Cardiac fibroblast (primary cell): Measurements from ENCODE around the gene REPS2.

Source experiments
- DNase-seq, 2 donors: peaks; one replicate each; pipeline versions ENCODE4 v3.0.0 to v3.0.0-alpha.2; 2010; ENCODE audit warnings: low read depth in 2 of 2
- H3K4me3 ChIP-seq, 2 donors: replicated peaks in 1 of 2; 1 replicate in 1 of 2; 2 replicates in 1 of 2; pipeline ENCODE4 v1.5.1; 2011; ENCODE audit warnings: low read depth in 2 of 2, low read length in 2 of 2, mild to moderate bottlenecking in 2 of 2, moderate library complexity in 1 of 2
- TF ChIP-seq, protein P1 (sequence below): IDR thresholded peaks from one replicate; pipeline ENCODE4 v1.5.1; 2011; ENCODE audit warnings: low read depth, mild to moderate bottlenecking, low read length, inconsistent platforms

REPS2 gene

DNA sequence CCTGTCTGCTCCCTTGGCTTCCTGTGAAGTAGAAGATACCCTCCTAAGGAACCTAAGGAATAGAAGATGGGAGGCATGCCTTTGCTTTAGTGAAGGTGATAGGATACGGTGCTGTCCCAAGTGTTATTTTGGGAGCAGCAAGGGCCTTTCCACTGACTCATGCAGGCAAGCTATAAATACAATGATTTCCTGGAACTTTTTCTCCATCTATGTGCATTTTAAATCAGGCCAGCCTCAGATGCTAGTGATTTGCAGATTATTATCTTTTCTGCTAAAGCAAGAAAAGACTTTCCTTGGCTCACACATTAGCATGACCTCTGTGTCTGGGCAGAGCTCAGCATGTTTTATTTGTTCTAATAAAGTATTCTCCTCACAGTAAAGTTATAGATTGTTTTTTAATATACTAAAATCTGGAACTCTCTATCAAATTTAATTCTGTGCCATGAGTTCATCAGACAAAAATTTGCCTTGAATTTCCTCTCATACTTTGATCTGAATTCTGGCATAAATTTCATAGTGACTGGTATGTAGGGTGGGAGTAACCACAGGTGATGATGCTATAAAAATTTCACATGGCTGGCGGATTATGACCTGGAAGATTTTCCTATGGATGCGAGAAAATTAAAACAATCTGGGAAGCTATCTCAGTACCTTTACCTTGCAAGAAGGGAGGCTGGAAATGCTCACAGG lies 131.7 kb downstream of the REPS2 start:
- DNase-seq: peak in 1 of 2 donors; percentile 22
- TF ChIP-seq, protein P1, sequence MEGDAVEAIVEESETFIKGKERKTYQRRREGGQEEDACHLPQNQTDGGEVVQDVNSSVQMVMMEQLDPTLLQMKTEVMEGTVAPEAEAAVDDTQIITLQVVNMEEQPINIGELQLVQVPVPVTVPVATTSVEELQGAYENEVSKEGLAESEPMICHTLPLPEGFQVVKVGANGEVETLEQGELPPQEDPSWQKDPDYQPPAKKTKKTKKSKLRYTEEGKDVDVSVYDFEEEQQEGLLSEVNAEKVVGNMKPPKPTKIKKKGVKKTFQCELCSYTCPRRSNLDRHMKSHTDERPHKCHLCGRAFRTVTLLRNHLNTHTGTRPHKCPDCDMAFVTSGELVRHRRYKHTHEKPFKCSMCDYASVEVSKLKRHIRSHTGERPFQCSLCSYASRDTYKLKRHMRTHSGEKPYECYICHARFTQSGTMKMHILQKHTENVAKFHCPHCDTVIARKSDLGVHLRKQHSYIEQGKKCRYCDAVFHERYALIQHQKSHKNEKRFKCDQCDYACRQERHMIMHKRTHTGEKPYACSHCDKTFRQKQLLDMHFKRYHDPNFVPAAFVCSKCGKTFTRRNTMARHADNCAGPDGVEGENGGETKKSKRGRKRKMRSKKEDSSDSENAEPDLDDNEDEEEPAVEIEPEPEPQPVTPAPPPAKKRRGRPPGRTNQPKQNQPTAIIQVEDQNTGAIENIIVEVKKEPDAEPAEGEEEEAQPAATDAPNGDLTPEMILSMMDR: no peak
- no peak overlapping the region for H3K4me3 ChIP-seq

DNA sequence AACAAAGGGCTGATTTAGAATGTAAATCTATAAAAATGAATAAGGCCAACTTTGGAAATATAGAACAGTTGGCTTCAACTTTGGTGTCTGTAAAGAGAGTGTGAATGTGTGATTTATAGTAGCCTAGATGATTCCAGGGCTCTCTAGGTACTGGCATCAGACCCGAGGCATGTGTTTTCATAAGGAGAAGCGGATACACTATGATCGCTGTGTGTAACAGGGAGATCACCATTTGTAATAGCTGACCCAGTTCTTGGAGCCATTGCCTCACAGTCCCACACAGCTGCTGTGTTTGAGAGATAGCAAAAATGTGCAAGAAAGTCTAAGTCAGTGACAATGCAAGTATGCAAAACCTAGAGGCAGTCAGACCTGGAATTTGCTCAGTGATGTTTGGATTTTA lies 135.1 kb downstream of the REPS2 start:
- TF ChIP-seq, protein P1: no peak
- DNase-seq: peak in 1 of 2 donors; percentile 2
- no peak overlapping the region for H3K4me3 ChIP-seq

DNA sequence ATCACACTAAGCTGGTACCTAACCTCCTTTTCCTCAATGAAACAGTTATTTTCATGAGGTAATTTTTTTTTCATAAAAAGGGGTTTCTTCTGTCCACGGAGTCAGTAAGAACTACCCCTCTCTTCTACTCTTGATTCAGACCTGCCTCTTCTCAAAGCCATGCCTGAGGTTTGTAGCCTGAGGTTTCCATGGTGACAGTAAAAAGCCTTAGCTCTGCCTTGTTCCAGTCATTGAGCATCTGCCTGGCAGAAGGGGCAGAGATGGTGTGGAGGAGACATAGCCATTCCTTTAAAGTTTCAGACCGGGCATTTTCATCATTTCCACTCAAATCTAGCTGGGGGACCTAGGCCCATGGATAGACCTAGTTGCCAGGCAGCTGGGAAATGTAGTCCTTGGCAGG lies 135.5 kb downstream of the REPS2 start:
- no peak for DNase-seq
- no peak overlapping the region for H3K4me3 ChIP-seq
- TF ChIP-seq, protein P1: no peak

DNA sequence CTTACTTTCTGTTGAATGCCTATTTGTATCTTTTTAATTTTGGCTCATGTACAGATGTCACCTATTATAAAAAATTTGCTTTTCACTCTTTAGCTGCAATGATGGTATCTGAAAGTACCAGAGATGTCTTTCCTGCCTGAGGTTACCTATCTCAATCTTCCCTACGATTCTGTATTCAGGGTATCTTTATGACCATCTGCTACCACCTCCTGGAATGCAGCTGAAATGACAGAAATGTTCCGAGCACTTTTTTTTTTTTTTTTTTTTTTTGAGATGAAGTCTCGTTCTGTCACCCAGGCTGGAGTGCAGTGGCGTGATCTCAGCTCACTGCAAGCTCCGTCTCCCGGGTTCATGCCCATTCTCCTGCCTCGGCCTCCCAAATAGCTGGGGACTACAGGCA lies 136.4 kb downstream of the REPS2 start:
- TF ChIP-seq, protein P1: no peak
- peak in 1 of 2 donors; percentile 2 for DNase-seq
- H3K4me3 ChIP-seq: no peak overlapping the region

DNA sequence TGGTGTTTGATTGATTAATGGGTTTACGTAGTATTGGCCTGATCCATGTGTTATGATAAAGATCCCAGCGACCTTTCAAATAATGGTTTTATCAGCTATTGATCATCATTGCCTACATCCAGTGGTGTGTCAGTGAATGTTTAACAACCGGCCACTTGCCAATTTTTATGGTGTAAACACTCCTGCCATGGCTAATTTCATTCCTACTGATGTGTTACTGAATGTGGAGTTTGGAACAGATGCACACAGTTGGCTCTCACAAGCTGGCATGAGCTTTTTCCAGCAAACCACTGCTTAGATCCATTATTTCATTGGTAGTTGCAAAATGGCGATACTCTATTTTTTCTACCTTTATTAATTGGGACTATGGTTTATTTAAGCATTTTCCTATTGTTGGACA lies 139.9 kb downstream of the REPS2 start:
- no peak for DNase-seq
- TF ChIP-seq, protein P1: no peak
- H3K4me3 ChIP-seq: no peak overlapping the region

DNA sequence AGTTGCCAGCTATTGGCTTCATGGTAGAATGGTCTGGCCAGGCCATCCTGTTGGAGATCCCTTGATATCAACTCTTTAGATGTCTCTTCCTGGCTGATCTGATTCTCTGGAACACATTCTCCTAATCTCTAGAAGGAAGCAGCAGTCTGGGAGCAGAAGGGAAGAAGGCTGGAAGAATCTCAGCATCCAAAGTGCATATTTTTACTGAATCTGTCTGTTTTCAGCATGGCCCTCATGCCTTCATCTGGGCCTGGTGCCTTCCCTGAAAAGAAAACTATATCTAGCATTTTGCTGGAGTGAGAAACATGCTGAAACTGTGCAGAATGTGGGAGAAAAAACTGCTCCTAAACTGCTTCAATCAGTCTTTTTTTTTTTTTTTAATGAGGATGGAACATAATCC lies 148.7 kb downstream of the REPS2 start:
- TF ChIP-seq, protein P1: no peak
- DNase-seq: no peak
- no peak overlapping the region for H3K4me3 ChIP-seq
